ENCODE measurements around the gene PDHB. TPM values are rescaled to one million over a fixed set of nuclear protein-coding genes. Genes with fewer than 3 reads are reported as not detected.

Gene PDHB
- total and polyA plus RNA-seq, 2 of the 13 experiments (the other 11 are each of a cell fraction or from before 2014, with no cell fraction given) = 108 to 153 TPM

DNA sequence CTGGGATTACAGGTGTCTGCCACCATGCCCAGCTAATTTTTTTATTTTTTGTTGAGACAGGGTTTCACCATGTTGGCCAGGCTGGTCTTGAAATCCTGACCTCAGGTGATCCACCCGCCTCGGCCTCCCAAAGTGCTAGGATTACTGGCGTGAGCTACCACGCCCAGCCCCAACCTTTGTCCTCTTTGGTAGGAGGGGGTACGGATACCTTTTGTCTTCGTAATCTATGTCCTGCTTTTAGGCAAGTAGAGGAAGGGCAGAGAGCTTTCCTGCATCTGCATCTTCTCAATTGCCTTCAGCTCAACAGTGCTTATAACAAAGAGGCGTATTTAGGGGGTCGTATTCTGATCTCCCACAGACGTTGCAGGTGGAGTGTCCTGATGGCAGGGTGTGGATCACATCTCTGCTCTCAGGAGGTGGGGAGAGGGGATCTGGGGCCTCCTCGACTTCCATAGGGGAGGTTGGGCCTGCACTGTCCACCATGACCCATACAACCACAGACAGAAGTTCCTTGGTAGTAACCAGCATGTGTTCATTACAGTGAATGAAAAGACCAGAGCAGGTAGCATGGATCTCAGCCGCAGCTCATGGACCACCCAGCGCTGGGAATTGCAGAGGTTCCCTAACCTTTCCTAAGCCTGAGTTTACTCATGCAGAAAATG lies 36.9 kb upstream of the PDHB start:
- Histone ChIP-seq H3K79me2 (ENCODE audit: insufficient read depth, low read length) (no peaks in the 10 kb centered on the region), H3K9ac (ENCODE audit: insufficient read depth, low read depth, low read length) (peak overlapping the region; percentile 62), H3K4me3 (replicated peaks in 1 of 3; ENCODE audit: insufficient read depth in 1 of 3, low read depth in 2 of 3, low read length in 3 of 3) (peak overlapping the region; percentile 8 to 58 (median 33); a peak in 5 of 6 replicates), H3K36me3 (replicated peaks in 1 of 2; ENCODE audit: control insufficient read depth in 1 of 2, insufficient read depth in 2 of 2, low read length in 2 of 2) (no peaks in the 10 kb centered on the region), H4K20me1 (ENCODE audit: insufficient read depth, low read length) (no peaks in the 10 kb centered on the region), H3K9me3 (ENCODE audit: low read length) (no peaks in the 10 kb centered on the region), H3K4me2 (ENCODE audit: low read depth, low read length) (peak overlapping the region; percentile 84), H3K27ac (ENCODE audit: extremely low read length, insufficient read depth, low read length) (peak overlapping the region; percentile 84), H2AFZ (ENCODE audit: low read length) (peak overlapping the region; percentile 60), H3K4me1 (ENCODE audit: insufficient read depth, low read length) (peaks cover 65% of the 10 kb centered on the region), H3K27me3 (ENCODE audit: control insufficient read depth in 1 of 2, insufficient read depth in 2 of 2, low read length in 2 of 2) (no peaks in the 10 kb centered on the region)
- in situ Hi-C loops (cut with HindIII; ENCODE audit: extremely low pct_ligation_motif_present, low pct_unique_long_range_greater_than_20kb) (no loop called here), intact Hi-C loops (cut with micrococcal nuclease; ENCODE audit: unreplicated experiment) (loop anchor here (2.0 to 5.0 kb wide), 3 partner anchors 16 to 33 kb away; no protein-coding TSS in a partner anchor)
- DNase-seq (ENCODE audit: low spot score) (peak; percentile 34), ATAC-seq (peak; percentile 58), FAIRE-seq (no peak)
- 9% methylated on average over 10 of the region's 12 CpGs for WGBS (ENCODE audit: low lambda C conversion rate)
- POLR2A ChIA-PET = interaction anchor here (0.7 to 2.9 kb wide), 14 partner anchors 14 to 67 kb away, joined by 3 to 26 read pairs (median 10); partner anchors contain the start of genes ACOX2, KCTD6 and PDHB
- CTCF ChIA-PET (ENCODE audit: low intra/inter-chr PET ratio, low total read pairs) = no interaction called here
- BruUV-seq (replicated peaks) = no TSS peak
- TF ChIP-seq ELF4 (CRISPR knock-in tag; IDR thresholded peaks at IDR 0.05; ENCODE audit: borderline replicate concordance) (no peak), POLR2G (IDR thresholded peaks at IDR 0.05; ENCODE audit: low read depth, low read length) (no peak), ZEB1 (IDR thresholded peaks at IDR 0.05; ENCODE audit: insufficient replicate concordance, low read depth) (no peak), PAWR (CRISPR knock-in tag; IDR thresholded peaks at IDR 0.05; ENCODE audit: borderline replicate concordance) (no peak), SP2 (CRISPR knock-in tag; IDR thresholded peaks at IDR 0.05) (peak; percentile 25; the same call in 1 of the 2 replicates), ZNF543 (CRISPR knock-in tag; IDR thresholded peaks at IDR 0.05) (no peak), HCFC1 (IDR thresholded peaks at IDR 0.05; ENCODE audit: low read depth, low read length) (no peak), ZKSCAN1 (IDR thresholded peaks at IDR 0.05; ENCODE audit: low read length) (no peak), U2AF2 (IDR thresholded peaks at IDR 0.05; ENCODE audit: low read depth, low read length) (no peak), MEIS1 (CRISPR knock-in tag; IDR thresholded peaks at IDR 0.05; ENCODE audit: borderline replicate concordance) (0 out of 2 replicates have a peak, but pooled peaks have one; percentile 10), KAT7 (CRISPR knock-in tag; IDR thresholded peaks at IDR 0.05; ENCODE audit: borderline replicate concordance) (no peak), ZNF7 (CRISPR knock-in tag; IDR thresholded peaks at IDR 0.05) (no peak), ZFP37 (CRISPR knock-in tag; IDR thresholded peaks at IDR 0.05; ENCODE audit: borderline replicate concordance) (no peak), PITX1 (CRISPR knock-in tag; IDR thresholded peaks at IDR 0.05) (peak; percentile 70; the same call in 1 of the 2 replicates), HNRNPK (IDR thresholded peaks at IDR 0.05; ENCODE audit: low read depth, low read length, poor library complexity, severe bottlenecking) (no peak), ZNF274 (CRISPR knock-in tag; IDR thresholded peaks at IDR 0.05) (no peak)
- TF ChIP-seq, protein P1, sequence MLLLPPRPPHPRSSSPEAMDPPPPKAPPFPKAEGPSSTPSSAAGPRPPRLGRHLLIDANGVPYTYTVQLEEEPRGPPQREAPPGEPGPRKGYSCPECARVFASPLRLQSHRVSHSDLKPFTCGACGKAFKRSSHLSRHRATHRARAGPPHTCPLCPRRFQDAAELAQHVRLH (CRISPR knock-in tag; IDR thresholded peaks at IDR 0.05; ENCODE audit: borderline replicate concordance, low read depth) = 0 out of 2 replicates have a peak, but pooled peaks have one; percentile 18
- TF ChIP-seq, protein P2, sequence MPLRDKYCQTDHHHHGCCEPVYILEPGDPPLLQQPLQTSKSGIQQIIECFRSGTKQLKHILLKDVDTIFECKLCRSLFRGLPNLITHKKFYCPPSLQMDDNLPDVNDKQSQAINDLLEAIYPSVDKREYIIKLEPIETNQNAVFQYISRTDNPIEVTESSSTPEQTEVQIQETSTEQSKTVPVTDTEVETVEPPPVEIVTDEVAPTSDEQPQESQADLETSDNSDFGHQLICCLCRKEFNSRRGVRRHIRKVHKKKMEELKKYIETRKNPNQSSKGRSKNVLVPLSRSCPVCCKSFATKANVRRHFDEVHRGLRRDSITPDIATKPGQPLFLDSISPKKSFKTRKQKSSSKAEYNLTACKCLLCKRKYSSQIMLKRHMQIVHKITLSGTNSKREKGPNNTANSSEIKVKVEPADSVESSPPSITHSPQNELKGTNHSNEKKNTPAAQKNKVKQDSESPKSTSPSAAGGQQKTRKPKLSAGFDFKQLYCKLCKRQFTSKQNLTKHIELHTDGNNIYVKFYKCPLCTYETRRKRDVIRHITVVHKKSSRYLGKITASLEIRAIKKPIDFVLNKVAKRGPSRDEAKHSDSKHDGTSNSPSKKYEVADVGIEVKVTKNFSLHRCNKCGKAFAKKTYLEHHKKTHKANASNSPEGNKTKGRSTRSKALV (CRISPR knock-in tag; IDR thresholded peaks at IDR 0.05) = no peak
- TF ChIP-seq, protein P3, sequence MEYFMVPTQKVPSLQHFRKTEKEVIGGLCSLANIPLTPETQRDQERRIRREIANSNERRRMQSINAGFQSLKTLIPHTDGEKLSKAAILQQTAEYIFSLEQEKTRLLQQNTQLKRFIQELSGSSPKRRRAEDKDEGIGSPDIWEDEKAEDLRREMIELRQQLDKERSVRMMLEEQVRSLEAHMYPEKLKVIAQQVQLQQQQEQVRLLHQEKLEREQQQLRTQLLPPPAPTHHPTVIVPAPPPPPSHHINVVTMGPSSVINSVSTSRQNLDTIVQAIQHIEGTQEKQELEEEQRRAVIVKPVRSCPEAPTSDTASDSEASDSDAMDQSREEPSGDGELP (IDR thresholded peaks at IDR 0.05; ENCODE audit: borderline replicate concordance, low read depth) = no peak
- TF ChIP-seq, protein P4, sequence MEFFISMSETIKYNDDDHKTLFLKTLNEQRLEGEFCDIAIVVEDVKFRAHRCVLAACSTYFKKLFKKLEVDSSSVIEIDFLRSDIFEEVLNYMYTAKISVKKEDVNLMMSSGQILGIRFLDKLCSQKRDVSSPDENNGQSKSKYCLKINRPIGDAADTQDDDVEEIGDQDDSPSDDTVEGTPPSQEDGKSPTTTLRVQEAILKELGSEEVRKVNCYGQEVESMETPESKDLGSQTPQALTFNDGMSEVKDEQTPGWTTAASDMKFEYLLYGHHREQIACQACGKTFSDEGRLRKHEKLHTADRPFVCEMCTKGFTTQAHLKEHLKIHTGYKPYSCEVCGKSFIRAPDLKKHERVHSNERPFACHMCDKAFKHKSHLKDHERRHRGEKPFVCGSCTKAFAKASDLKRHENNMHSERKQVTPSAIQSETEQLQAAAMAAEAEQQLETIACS (CRISPR knock-in tag; IDR thresholded peaks at IDR 0.05) = no peak

All from HepG2 (cell line).